Epithelial cell of prostate (primary cell): ENCODE results near the gene MRPL11.
"Not testable (repeated sequence)": the region's sequence is repeated elsewhere in the genome, so short reads cannot be mapped to it uniquely, and the experiment has no call there.

Source experiments
- DNase-seq: peaks from one replicate; pipeline ENCODE4 v3.0.0-alpha.2; 2011; ENCODE audit warnings: low read depth, low spot score
- H3K27ac ChIP-seq: fragments of 450-650 bp; 2 replicates; pipeline ENCODE4 v1.5.1; 2017; ENCODE audit warnings: mild to moderate bottlenecking

MRPL11 gene

DNA sequence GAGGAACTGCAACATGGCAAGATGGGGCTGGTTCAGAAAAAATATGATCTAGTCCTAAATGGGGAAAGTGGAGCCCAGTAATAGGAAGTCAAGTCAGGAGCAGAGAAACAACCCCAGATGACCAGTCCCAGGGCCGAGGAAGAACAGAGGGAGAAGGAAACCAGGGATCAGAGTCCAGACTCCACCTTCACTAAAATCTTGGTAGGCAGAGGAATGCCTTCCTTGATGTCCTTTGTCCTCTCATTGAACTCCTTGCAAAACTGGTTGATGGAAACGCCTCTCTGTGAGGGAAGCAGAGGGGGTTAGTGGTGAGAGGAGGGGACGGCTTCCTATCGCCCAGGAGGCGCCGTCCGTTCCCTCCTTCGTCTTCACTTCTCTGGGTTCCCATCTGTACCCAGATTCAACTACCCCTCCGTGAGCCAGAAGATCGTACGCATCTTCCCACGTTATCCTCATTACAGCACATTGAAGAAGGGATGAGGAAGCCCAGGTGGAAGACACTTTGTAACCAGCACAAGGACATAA lies 607 bp downstream of the MRPL11 start:
- H3K27ac ChIP-seq, result peak overlapping the region; percentile 60
- no peak for DNase-seq

DNA sequence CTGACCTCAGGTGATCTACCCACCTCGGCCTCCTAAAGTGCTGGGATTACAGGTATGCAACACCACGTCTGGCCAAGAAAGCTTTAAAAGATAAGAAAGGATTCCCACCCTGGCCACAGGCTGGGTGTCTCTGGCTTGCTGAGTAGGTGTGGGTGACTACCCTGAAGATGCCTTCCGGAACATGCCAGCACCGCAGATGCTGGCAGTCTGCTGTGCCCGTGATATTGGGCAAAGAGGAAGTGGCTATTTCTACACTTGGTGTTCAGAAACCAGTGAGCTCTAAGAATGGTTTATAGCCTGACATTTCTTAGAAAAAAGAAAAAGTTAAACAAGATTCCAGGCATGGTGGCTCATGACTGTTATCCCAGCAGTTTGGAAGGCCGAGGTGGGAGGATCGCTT lies 6.1 kb downstream of the MRPL11 start:
- DNase-seq, result no peak
- no peak overlapping the region for H3K27ac ChIP-seq

DNA sequence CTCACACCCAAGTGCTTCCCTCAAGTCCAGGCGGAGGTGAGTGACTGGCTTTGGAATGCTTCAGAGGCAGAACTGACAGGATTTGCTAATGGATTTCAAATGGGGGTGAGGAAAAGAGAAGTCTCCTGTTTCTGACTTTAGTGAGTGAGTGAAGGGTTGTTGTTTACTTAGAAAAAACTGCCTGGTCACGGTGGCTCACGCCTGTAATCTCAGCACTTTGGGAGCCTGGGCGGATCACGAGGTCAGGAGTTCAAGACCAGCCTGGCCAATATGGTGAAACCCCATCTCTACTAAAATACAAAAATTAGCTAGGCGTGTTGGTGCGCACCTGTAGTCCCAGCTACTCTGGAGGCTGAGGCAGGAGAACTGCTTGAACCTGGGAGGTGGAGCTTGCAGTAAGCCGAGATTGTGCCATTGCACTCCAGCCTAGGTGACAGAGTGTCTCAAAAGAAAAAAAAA lies 6.7 kb downstream of the MRPL11 start:
- H3K27ac ChIP-seq, DNase-seq: not testable (repeated sequence)

DNA sequence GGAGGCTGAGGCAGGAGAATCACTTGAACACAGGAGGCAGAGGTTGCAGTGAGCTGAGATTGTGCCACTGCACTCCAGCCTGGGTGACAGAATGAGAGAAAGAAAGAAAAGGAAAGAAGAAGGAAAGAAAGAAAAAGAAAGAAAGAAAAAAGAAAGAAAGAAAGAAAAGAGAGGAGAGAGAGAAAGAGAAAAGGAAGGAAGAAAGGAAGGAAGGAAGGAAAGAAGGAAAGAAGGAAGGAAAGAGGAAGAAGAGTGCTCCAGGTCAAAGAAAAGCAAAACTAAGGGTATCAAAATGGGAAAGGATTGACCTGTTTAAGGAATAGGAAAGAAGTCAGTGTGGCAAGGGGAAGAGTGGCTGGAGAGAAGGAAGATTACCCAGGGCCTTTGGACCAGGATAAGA lies 7.4 kb downstream of the MRPL11 start:
- H3K27ac ChIP-seq, DNase-seq: not testable (repeated sequence)

DNA sequence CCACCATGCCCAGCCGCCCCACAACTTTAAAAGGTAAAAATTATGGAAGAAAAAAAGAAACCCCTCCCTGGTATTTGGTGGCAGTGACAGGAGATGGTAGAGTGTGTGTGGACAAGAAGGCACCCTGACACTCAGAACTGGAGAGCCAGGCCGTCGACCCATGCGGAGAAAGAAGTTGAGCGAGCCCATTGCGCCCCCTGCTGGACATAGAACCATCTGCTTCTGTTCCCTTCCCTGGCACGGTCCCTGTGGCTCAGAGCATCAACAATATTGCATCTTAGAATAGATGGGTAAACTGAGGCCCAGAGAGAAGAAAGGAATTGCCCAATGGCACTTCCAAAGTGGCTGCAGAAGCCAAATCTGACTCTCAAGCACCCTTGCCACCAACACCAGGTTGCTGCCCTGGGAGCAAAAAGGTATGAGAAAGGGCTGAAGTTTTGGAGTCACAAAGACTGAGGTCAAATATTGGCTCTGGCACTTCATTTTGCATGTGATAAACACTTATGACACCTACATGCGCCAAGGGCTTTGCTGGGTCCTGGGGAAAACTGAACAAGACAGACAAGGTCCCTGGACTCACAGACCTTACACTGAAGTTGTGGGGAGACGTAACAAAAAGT lies 8.6 kb downstream of the MRPL11 start:
- DNase-seq, result no peak
- H3K27ac ChIP-seq, result no peak overlapping the region

DNA sequence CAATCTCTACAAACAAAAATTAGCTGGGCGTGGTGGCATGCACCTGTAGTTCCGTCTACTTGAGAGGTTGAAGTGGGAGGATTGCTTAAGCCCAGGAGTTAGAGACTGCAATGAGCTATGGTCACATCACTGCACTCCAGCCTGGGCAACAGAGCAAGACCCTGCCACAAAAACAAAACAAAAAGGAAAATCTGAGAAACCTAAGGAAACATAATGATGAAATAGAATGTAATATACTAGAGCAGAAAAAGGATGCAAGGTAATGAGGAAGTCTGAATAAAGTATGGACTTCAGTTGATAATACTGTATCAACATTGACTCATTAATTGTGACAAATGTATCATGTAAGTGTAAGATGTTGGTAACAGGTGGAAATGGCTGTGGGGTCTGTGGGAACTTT lies 9.7 kb downstream of the MRPL11 start:
- no peak overlapping the region for H3K27ac ChIP-seq

DNA sequence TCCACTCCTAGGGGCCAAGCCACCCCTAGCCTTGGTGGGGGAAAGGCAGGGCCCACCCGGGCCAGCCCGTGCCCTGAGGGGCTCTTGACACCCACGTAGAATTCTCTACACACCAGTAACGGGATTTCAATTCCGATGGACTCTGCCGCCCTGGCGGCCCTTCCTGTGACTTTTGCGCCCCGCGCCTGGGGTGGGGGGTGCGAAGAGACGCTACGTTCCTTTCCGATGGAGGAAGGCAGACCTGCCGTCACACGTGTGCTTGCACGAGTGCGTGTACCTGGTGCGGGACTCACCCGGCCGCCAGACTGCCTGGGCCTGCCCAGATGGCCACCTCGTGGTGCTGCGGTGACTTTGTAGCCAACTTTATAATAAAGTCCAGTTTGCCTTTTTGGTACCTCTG lies 12.3 kb downstream of the MRPL11 start:
- no peak overlapping the region for H3K27ac ChIP-seq
- no peak for DNase-seq

More for the DNA sequence above, 9.7 kb downstream of the MRPL11 start:
- DNase-seq, result no peak

DNA sequence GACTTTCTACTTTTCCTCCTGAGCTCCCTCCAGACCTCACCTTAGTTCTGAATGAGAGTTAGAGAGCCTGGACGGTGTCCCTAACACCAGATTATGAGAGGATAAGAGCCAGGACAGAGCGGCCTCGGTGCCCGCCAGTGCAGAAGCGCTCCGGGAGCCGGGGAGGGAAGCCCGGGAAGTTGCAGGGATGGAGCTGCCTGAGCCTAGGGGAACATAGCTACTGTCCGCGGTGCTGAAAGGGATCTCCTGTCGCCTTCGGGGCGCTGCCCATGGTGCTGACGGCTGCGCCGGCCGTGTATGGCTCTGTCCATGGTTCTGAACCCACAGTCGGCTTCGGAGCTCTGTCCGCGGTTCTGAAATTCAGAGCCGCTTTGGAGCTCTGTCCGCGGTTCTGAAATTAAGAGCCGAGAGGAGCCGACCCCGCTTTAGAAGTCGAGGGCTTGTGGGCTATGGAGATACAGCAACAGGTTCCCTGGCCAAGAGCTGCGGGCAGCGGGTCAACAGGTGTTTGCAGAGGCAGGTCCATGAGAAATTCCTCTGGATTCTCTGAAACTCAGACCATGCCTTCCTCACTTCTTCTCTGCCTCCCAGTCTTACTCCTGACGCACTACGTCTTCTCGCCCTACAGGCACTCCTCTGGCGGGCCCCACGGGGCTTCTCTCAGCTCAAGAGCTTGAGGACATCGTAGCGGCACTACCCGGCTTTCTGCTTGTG lies 17.0 kb downstream of the MRPL11 start:
- no peak overlapping the region for H3K27ac ChIP-seq
- peak; percentile 20 for DNase-seq

DNA sequence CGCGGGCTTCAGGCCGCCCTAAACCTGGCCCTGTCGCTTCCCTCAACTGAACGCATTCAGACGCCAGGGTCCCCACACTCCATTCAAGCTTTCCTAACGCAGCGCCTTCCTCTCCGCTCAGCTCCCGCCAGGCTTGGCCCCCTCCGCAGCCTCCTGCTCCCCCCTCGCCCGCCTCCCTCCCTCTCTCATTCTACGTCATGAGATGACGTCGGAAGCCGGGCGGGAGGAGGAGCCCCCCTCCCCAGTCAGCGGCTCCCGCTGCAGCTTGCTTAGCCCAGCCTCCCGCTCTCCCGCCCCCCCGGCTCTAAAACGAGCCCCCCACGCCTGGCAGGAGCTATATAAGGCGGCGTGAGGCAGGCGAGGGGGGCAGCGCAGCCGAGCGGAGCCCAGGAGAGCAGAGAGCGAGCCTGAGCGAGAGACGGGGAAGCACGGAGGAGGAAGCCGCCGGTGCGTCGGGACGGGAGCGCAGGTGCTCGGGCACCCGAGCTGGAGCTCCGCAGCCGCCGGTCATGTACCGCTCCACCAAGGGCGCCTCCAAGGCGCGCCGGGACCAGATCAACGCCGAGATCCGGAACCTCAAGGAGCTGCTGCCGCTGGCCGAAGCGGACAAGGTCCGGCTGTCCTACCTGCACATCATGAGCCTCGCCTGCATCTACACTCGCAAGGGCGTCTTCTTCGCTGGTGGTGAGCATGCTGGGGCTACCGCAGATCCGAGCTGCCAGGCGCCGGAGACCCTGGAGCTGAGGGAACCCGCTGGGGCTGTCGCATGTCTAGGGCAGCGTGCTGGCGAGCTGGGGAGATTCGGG lies 17.8 kb downstream of the MRPL11 start, which contains the start of gene NPAS4:
Gene NPAS4, plus strand, starts transcription at position 365 of the 806 bp plus-strand sequence. Its CDS starts 145 bp downstream, at position 510.
- no peak for DNase-seq
- no peak within 1 kb of the TSS for H3K27ac ChIP-seq

DNA sequence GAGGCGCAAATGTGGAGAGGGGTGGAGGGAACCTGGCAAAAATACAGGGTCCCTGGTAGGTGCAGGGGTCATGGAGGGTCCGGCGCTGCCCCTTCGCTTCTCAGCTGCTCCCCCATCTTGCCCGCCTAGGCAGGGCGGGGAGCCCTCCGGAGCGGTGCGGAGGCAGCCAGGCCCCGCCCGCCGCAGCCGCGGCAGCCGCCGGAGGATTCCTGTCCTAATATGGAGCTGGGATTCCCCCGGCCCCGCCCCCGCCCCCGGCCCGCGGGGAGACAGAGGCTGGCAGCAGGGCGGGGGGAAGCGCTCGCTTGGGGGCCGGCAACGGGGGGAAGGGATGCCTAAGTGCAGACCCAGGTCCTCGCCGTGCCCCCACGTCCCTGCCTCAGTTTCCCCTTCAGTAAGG lies 18.8 kb downstream of the MRPL11 start:
- no peak overlapping the region for H3K27ac ChIP-seq
- DNase-seq, result no peak

DNA sequence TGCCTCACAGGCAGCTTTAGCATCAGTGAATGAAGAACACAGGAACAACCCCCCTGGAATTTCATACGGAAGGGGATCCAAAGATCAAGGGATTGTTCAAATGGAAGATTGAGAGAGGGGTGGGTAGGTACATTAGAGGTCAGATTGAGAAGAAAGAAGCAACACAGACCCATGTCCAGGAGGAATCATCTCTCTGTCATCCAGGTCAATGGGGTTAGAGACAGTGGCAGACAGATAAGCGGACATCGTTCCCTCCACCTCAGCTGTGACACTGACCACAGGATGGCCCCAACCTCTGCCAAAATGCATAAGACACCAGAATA lies 19.7 kb downstream of the MRPL11 start:
- H3K27ac ChIP-seq, result no peak overlapping the region
- DNase-seq, result no peak

DNA sequence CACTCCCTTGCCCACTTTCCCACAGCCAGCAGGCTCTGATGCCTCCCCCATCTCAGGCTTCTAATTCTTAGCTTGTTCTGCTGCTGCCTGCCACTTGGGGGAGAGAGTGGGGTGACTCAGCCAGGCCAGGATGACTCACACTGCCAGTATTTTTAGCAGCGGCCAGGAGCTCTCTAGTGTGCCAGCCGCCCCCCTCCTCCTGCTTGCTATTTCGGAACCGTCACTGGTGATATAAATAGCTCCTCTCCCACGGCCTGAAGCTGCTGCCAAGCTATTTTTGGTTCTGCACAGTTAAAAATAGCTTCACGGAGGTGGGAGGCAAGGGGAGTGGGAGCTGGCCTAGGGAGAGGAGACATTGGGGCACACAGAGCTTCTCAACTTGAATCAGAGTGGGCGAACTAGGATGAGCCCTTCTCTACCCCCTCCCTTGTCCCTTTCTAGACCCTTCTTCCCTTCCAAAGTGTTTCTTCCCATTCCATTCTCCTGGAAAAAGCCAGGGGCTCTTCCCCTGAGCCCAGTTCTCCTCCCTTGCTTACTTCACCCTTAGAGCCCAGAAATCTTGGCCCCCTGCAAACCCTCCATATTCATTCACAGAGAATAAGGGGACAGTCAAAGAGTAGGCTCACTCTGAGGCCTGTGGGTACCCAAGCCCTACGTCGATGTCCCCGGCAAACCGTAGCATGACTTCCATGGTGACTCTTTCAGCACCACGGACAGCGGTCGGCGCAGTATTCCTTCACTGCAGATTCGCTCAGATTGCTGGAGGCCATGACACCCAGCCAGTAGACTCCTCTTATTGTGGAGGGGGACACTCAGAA lies 20.3 kb downstream of the MRPL11 start:
- no peak overlapping the region for H3K27ac ChIP-seq
- DNase-seq, result peak; percentile 22

DNA sequence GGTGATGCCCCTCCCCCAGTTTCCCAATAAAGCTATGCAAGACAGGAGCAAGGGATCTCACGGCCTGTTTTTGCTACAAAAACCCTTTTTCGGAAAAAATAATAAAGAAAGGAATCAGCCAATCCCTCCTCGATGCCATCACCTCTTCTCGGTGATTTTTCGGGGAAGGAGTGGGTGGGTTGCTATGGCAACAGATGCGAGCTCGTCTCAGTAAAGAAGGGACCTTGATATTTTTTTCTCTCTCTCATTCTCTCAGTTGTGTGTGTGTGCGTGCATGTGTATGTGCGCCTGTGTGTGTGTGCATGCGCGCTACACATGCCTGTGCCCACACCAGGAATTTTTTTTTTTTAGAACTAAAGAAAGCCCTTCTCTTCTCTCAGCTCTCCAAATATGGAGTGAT lies 21.6 kb downstream of the MRPL11 start:
- DNase-seq, result no peak
- no peak overlapping the region for H3K27ac ChIP-seq

DNA sequence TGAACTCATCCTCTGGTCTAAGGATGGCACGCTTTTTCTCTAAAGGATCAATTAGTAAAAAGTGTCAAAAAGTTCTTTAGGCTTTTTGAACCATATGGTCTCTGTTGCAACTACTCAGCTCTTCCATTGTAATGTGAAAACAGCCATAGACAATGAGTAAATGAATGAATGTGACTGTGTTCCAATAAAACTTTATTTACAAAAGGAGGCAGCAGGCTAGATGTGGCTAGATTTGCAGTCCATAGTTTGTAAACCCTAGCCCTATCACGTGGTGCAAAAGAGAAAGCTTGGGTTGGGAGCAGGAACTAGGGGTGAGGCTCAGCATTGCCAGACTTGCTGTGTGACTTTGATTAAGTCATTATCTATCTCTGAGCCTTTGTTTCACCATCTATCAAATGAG lies 23.2 kb downstream of the MRPL11 start:
- no peak overlapping the region for H3K27ac ChIP-seq

DNA sequence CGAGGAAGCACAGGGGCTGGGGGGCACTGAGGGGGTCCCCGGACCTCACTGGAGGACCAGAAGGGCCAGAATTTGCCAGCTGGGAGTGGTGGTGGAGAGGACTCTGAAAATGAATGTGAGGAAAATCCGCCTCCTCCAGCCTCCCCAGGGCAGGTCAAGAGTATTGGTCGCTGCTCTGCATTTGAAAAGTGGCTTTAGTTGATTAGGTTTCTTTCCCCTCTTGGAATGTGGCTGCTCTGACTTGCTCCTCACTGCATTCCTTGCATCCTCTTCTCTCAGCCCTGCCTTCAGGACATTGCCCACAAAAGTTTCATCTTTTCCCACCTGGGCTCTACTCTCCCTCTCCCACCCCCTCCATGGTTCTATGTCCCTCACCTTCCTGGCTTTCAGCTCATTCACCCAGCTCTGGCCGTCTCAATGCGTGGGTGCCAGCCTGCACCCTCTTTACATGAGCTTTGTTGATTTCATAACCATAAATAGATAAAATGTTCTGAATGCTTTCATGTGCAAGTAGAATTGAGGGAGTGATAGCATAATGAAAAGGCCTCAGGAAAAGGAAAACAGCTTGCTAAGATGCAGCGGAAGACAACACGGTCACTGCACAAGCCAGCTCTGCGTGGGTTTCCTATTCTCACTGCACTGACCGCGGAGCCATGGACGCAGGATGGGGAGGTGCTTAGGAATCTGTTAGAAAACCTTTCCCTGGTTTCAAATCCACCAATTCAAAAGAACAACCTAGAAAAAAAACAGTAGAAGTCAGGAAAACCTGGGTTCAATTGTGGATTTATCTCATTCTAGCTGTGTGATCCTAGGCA lies 24.3 kb downstream of the MRPL11 start:
- DNase-seq, result no peak
- no peak overlapping the region for H3K27ac ChIP-seq

More for the DNA sequence above, 23.2 kb downstream of the MRPL11 start:
- DNase-seq, result no peak

DNA sequence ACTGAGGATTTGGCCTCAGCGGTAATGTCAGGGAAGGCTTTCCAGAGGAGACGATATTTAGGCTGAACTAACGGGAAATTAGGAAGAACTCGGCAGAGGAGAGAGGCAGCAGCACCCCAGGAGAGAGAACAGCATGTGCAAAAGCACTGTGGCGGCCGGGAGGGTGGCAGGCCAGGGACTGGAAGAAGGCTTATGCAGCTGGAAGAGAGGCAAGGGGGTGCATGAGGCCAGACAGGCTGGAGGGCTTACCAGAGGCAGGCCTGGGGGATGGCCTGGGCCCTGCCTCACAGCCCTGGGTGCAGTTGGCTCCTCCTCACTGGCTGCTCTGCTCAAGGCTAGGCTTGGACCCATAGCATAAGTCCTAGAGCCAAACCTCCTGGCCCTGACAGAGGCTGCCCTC lies 25.5 kb downstream of the MRPL11 start:
- no peak overlapping the region for H3K27ac ChIP-seq

DNA sequence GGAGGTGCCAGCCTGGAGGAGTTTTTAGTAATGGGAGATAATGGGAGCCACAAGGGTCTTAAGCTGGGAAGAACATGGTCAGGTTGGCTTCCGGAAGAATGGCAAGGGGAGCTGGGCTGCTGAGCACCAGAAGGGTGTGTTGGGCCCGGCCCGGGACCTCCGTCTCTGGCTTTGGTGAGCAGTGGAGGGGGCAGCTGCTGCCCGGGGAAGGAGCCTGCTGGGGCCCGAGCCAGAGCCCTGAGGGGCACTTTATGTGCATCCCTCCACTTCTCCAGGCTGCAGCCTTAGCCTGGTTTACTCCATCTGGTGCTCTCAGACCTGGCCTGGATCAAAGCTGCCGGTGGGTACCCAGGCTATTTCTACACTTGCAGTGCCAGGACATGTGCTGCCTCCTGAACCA lies 26.5 kb downstream of the MRPL11 start:
- DNase-seq, result no peak
- no peak overlapping the region for H3K27ac ChIP-seq

More for the DNA sequence above, 25.5 kb downstream of the MRPL11 start:
- no peak for DNase-seq

DNA sequence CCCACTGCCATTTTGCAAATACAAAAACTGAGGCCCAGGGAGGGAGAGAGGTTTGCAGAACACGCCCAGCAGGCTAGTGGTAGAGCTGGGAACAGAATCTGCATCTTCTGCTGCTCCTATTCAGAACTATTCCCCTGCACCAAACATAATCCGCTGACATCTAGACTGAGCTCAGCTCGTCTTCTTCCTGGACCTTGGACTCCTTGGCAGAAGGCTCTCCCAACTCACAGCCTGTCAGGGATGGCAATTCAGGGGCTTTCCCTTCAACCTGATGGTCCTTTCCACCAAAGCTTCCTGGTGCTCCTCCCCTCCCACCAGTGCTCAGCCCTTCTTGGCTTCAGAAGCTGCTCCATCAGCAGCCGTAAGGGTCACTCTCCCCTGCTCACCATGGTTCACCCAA lies 27.3 kb downstream of the MRPL11 start:
- no peak overlapping the region for H3K27ac ChIP-seq
- no peak for DNase-seq

DNA sequence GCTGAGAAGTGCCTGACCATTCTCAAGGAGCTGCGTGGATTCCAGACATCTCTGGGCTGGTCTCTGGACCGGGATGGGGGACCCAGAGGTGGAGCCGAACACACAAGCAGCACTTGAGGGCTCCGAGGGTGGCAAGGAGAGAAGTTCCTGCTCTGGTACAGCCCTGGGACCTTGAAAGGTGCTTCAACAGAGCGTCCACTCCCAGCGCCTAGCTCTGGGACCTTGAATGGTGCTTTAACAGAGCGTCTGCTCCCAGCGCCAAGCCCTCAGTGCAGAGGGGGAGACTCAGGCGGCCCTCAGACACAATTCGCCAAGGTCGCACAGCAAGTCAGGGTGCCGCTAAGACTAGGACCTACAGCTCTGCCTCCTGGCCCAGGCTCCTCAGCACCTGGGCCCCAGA lies 28.5 kb downstream of the MRPL11 start:
- no peak overlapping the region for H3K27ac ChIP-seq
- no peak for DNase-seq
